HUDEP-2 (cell line): ENCODE data around the gene CAPG.

Experiments
- DNase-seq, 76 experiments: peaks; one replicate each; lab custom pipeline; 2025; ENCODE audit not compliant: unreplicated experiment in 76 of 76; lab: John Stamatoyannopoulos, UW

The CAPG gene

GRCh38 chr2:85439025-85439472 is 28.9 kb upstream of the CAPG start:
- DNase-seq = no peak

GRCh38 chr2:85438201-85439024 is 28.2 kb upstream of the CAPG start:
- peak in 24 of 76 experiments; percentile 33 to 74 (median 58) for DNase-seq

GRCh38 chr2:85437488-85438200 is 27.5 kb upstream of the CAPG start:
- DNase-seq = peak in 74 of 76 experiments; percentile 26 to 87 (median 75)

- peak in 13 of 76 experiments; percentile 12 to 45 (median 28) for DNase-seq
Observed at GRCh38 chr2:85436836-85437487, 26.8 kb upstream of the CAPG start.

DNA sequence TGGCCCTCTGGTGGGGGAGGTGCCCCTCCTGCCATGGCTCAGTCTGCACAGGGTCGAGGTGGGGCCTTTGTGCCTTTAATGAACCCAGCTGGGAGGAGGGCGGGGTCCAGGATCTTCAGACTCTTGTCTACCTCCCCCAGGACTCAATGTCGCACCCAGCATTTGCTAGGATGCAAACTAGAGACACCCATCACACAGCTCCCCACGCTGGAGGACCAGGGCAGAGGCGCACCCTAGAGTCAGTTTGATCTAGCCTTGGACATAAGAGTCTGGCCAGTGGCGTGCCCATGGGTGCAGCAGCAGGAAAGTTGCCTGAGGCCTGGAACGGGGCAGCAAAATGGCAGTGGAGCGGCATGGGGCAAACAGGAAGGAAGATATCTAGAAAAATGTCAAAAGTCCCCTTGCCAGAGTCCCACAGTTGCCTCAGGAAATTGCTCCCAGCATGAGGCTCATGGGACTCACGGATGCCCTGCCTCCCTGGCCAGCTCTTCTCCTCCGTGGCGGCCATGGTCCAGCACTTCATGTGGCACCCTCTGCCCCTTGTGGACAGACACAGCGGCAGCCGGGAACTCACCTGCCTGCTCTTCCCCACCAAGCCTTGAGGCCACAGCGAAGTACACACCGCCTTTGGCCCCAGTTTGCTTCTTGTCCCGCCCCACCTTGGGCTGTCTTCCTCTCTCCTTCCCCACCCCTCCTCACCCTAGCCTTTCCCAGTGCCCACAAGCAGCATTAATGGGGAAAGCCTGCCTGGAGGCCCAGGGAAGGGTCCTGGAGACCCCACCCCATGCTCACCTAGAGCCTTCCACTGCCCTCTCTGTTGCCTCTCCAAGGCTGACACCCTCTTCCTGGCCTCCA is 26.0 kb upstream of the CAPG start:
- DNase-seq = peak in 2 of 76 experiments; percentile 14 to 26

DNA sequence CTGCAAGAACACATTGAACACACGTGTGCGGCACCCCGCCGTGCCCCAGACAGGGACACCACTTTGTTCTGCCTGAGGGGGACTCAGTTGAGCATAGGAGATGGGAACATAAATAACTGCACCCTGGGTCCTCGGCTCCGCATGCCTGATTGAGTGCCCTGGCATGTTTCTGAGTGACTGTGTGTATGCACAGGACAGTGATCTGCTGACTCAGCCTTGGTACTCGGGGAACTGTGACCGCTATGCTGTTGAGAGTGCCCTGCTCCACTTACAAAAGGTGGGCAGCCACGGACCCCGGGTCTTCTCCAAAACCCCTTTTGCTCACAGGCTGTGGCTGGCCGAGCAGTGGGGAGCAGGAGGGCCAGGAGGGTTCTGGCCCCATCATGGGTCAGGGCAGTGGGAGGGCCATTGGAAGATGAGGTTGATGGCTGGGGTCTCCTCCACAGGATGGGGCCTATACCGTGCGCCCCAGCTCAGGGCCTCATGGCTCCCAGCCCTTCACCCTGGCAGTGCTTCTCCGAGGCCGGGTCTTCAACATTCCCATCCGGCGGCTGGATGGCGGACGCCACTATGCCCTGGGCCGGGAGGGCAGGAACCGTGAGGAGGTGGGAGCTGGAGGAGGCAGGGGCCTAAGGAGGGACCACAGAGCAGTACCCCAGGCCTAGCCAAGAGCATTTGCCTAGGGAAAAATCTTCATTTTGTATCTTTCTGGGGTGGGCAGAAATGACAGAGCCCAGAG is 25.2 kb upstream of the CAPG start:
- no peak for DNase-seq

DNA sequence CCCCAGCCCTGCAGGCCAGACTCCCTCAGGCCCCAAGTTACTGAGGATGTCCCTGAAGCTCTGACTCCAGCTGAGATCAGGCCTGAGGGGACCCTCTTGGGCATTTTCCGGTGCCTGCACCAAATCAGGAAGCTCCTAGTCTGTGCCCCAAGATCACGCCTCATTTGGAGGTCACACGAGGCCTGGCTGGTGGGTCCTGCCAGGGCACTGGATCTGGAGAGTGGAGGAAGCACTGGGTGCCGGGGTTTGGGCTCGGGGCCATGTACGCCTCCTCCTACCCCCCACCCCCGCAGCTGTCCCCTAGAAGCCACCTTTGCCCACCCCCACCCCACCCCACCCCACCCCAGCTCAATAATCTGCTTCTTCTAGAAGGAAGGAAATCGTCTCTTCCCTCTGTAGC is 24.5 kb upstream of the CAPG start:
- DNase-seq = no peak

GRCh38 chr2:85433511-85434089 is 23.4 kb upstream of the CAPG start:
- peak in 71 of 76 experiments; percentile 13 to 80 (median 54) for DNase-seq

DNA sequence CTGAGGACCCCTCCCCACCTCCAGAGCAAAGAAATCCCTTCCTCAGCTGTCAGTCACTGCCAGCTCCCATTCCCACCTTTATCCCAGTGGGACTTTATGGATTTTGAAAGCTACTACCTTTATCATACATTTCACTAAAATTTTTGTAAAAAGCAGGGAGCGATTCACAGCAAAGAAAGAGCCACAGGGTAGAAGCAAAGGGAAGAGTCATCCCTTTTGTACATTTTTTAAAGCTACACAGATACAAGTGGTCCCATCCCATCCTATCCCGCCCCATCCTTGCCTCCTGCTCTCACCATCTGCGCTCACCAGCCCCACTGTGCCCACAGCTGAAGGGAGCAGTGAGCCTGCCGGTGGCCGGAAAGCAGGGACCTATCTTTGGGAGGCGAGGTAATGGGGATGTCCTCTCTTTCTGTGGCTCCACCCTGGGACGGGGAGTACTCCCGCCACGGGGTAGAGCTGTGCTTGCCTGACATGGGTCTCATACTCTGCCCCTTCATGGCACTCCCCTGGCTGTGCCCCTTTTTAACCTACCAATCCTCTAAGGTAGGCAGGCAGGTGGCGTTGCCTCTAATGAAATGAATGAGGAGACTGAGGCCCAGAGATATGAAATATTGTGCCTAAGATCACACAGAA is 21.5 kb upstream of the CAPG start:
- no peak for DNase-seq

DNA sequence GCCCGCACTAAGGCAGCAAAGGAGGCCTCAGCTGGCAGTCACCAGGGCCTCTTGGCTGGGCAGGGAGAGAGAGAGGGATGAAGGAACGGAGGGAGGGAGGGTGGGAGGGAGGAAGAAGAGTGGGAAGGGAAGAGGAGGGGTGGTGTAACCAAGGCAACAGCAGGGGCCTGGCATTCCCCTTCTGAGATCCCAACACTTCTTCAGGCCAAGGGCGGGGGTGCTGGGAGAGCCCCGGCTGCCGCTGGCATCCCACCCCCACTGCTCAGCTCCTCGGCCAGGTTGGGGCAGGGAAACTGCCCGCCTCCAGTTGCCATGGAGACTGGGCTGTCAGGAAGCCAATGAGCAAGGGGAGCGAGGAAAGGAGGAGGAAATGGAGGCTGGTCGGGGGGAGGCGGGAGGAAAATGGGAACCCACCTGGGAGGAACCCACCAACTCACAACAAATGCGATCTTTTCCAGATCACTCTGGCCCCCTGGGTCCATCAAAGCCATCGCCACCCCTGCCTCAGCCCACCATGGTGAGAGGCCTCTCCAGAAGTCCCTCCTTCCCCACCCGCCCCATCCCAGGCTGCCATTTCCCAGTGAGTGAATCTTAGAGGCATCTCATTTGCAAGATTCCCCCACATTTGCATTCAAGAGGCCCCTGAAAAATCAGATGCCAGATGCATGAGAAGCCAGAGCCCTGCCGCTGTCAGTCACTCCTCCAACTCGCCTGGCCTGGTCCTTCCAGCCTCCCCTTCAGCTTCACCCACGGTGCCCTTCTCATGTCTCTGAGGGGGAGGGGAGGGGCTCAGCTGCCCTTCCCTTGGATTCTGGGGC is 20.8 kb upstream of the CAPG start:
- no peak for DNase-seq

GRCh38 chr2:85429924-85430289 is 19.7 kb upstream of the CAPG start:
- no peak for DNase-seq

DNA sequence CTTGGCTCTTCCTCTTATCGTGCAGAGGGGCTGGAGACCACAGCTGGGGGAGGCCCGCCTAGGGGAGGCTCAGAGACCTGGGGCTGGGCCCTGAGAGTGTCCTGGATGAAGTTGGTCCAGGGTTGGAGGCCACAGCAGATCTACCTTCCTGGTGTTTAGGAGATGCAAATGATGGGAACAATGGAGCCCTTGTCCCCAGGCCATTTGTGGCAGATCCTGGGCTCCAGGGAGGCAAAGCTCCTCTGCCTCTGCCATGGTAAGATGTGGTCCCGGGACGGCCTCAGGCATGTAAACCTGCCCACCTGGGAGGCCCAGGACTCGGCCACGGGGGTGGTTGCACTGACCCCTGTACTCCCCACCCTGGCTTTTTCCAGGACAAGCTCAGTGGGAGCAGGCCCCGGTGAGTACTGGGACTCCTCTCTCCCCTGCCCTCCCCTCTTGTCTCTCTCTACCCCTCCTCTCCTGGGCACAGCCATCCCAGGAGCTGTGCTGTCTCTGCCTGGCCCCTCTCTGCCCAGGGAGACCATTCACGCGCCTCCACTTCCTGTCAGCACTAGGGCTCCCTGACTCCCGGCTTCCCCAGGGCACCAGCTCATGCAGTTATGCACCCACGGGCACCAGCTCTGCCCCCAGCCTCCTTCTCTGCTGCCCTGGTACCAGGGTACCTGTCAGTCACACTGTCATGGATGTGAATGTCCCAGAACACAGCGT is 19.2 kb upstream of the CAPG start:
- no peak for DNase-seq

GRCh38 chr2:85428343-85428881 is 18.2 kb upstream of the CAPG start:
- peak in 34 of 76 experiments; percentile 13 to 60 (median 36) for DNase-seq

- no peak for DNase-seq
Observed at GRCh38 chr2:85427300-85427835, 17.2 kb upstream of the CAPG start.

- no peak for DNase-seq
Observed at GRCh38 chr2:85425588-85425987, 15.4 kb upstream of the CAPG start.

- no peak for DNase-seq
Observed at GRCh38 chr2:85423525-85423924, 13.4 kb upstream of the CAPG start.

DNA sequence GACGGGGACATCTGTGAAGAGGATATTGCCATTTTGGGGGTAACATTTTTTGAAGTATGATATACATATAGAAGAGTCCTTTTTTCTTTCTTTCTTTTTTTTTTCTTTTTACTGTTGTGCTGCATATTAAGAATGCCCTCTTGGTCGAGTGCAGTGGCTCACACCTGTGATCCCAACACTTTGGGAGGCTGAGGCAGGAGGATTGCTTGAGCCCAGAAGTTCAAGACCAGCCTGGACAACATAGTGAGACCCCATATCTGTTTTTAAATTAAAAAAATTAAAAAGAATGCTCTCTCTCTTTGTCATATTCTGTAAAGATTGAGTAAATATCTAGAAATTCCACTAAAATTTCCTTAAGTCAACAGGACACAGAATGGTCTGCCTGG is 11.9 kb upstream of the CAPG start:
- no peak for DNase-seq
